NCI-H146 treated with DMSO at 0.1 percent for 48 hours (cell line): ENCODE results near the gene SLC7A4.
"Not testable (repeated sequence)": the region's sequence is repeated elsewhere in the genome, so short reads cannot be mapped to it uniquely, and the experiment has no call there.

ENCODE experiments used
- DNase-seq: peaks from one replicate; lab custom pipeline; 2025; ENCODE audit not compliant: unreplicated experiment; lab: John Stamatoyannopoulos, UW

Gene SLC7A4

GRCh38 chr22:21032037-21032867 lies at the start of gene SLC7A4:
Gene SLC7A4 (minus strand): TSS chr22:21032561. CDS start chr22:21031812, 749 bp downstream.
- DNase-seq = peak; percentile 14

- DNase-seq = no peak
These were observed 48.2 kb upstream of the SLC7A4 start for GRCh38 chr22:21080435-21081137.

GRCh38 chr22:21079493-21079892 lies 47.1 kb upstream of the SLC7A4 start:
- DNase-seq = no peak

- DNase-seq = no peak
These were observed 46.6 kb upstream of the SLC7A4 start for GRCh38 chr22:21078916-21079315.

GRCh38 chr22:21077884-21078508 lies 45.6 kb upstream of the SLC7A4 start:
- no peak for DNase-seq

- no peak for DNase-seq
These were observed 44.7 kb upstream of the SLC7A4 start for GRCh38 chr22:21076912-21077625.

- DNase-seq = no peak
These were observed 43.3 kb upstream of the SLC7A4 start for GRCh38 chr22:21075516-21076138.

- no peak for DNase-seq
These were observed 41.8 kb upstream of the SLC7A4 start for GRCh38 chr22:21074102-21074715.

- DNase-seq = no peak
These were observed 41.1 kb upstream of the SLC7A4 start for GRCh38 chr22:21073482-21073881.

- no peak for DNase-seq
These were observed 40.7 kb upstream of the SLC7A4 start for GRCh38 chr22:21073023-21073422.

- not testable (repeated sequence) for DNase-seq
These were observed 39.4 kb upstream of the SLC7A4 start for GRCh38 chr22:21071796-21072195.

- no peak for DNase-seq
These were observed 38.6 kb upstream of the SLC7A4 start for GRCh38 chr22:21070690-21071615.

GRCh38 chr22:21069375-21069774 lies 37.0 kb upstream of the SLC7A4 start:
- no peak for DNase-seq

GRCh38 chr22:21068681-21069276 lies 36.4 kb upstream of the SLC7A4 start:
- DNase-seq = no peak

- DNase-seq = no peak
These were observed 35.7 kb upstream of the SLC7A4 start for GRCh38 chr22:21067901-21068680.

- DNase-seq = no peak
These were observed 34.9 kb upstream of the SLC7A4 start for GRCh38 chr22:21067075-21067900.
